GM19324 (cell line): ENCODE data around the gene PDK2.

Source experiments
- ATAC-seq: cut with Tn5 transposase; IDR thresholded peaks from one replicate; pipeline ENCODE4 v1.9.1; 2021; ENCODE audit warnings: mild to moderate bottlenecking, moderate library complexity; ENCODE audit not compliant: unreplicated experiment, low FRiP score

PDK2 gene

DNA sequence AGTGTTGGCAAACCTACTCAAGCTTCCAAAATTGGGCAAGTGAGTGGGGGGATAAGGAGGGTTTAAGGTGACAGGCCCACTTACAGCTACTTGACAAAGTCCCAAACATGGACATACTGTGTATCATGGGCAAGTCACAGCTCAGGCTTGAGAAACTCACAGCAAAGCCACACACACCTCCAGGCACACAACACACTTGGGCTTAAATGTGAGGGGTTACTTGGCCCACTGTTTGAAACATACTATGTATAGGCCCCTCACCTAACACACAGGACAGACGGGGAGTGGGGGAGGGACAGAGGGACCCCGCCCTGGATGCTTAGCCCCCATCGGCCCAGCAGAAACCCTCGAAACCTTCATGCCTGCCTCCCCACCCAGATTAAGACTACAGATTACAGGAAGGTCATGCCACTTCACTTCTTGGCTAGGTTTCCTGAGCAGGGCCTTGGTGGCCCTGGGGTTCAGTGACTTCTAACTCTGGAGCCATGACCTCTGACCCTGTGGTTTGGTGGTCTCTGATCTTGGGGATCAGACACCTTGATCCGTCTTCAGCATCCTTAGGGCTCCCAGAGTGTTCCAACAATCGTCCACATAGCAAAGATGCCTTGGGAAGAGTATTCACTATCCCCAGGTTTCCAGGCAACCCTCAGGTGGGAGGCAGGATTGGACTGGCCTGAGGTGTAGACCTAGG lies 37.1 kb downstream of the PDK2 start:
- ATAC-seq: no peak

DNA sequence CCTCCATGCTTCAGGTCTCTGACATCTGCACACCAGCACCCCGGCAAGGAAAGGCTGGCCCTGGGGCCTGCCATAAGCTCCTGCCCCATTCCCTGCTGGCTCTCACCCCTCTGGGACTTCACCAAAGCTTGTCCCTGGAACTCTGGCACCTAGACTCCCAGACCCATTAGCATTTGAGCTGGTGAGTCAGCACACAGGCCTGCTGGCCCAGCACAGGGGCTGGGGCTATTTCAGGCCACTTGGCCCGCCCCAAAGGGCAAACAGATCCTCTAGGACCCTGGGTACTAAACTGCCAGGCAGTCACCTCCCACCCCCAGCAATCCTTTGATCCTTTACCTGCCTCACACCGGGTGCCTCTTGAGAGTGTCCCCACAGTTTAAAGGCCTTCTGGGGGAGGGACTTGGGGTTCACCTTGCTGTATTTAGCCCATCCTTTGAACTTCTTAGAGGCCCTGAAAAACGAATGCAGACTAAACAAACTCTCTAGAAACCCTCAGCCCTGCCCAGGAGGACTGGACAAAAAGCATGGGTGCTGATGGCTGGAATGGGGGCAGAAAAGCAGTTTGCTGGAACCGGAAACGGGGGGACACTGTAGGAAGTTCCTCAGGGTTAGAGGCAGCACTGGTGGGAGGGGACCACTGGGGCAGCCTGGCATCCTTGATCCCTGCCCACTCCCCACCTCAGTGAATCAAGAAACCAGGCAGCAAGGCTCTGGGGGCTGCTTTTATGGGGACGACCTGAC lies 38.0 kb downstream of the PDK2 start:
- ATAC-seq: no peak

DNA sequence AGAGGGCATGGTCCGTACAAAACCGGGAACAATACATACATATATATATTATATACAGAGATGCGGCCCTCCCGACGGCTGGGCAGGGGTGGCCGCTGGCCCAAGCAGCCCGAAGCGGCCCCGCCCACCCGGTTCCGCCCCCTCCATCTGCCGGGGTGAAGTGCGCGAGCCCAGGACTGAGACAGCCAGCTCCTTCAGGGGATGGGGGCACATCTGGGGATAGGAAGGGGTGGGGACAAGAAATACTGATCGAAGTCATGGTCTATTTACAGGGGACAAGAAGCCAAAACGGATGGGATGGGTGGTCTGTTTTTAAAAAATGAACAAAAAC lies 38.6 kb downstream of the PDK2 start:
- ATAC-seq: no peak

DNA sequence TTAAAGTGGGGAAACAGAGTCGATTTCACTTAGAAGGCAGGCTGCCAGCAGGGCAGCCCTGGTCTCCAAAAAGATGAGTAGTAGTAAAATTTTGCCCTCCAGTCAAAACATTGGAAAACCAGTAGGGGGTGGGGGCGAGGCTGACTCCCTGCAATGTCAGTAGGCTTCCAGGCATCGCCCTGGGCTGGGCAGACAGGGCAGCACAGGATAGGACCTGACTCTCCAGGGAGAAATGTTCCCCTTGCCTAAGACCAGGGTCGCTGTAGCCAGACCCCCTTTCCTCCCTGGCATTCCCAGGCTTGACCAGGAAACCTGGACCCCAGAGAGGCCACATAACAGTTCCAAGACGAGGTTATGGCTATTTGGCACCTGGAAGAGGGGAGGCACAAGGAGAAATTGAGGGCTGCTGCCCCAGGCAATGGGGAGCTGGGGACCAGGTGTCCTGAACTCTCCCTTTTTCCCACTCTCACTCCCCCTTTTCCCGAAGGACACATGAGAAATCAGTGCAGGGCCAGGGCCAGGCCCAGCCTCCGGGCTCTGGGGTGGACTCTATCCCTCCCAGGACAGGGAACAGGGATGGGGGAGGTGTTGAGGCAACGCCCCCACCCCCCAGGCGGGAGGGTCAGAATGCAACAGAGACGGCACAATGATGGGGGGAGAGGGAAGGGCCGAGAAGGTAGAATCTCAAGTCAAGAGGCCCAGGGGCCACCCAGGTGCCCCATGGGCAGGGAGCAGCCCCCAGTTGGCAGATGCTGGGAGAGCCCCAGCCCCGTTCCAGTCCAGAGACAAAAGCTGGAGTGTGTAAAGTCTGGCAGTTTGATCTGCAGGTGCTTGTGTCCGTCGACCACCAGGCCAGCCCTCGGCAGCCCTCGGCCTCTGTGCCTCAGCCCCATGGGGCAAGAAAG lies 39.3 kb downstream of the PDK2 start:
- no peak for ATAC-seq

DNA sequence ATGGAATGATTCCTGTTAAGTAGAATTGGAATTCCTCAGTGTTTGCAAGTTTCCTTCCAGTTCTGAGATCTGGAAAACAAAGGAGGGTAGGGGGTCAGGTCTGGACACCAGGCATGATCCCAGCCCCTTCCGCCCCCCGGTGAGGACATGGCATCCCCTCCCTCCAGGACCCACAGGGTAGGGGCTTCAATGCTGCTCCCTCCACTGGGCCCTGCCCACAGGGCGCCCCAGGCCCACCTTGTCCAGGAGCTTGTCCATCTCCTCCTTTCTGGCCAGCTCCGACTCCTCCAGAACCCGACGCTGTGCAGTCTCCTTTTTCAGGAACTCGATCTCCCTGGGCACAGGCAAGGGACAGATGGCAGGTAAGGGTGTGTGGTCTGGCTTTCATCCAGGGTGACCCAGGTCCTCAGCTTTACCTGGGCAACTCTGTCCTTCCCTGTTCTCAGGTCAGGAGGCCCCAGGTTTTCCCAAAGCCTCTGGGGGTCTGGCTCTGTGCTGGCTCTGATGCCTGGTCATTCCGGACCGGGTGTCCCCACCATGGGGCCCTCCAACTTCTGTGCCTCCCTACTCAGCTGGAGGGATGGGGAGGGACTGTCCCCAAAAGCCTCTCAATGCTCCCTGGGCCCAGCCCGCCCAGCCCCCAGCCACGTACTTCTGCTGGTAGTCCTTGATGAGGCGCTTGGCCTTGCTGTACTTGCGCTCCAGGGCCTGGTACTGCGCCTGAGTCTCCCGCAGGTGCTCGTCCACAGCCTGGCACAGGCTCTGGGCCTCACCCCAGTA lies 40.4 kb downstream of the PDK2 start:
- ATAC-seq: no peak

DNA sequence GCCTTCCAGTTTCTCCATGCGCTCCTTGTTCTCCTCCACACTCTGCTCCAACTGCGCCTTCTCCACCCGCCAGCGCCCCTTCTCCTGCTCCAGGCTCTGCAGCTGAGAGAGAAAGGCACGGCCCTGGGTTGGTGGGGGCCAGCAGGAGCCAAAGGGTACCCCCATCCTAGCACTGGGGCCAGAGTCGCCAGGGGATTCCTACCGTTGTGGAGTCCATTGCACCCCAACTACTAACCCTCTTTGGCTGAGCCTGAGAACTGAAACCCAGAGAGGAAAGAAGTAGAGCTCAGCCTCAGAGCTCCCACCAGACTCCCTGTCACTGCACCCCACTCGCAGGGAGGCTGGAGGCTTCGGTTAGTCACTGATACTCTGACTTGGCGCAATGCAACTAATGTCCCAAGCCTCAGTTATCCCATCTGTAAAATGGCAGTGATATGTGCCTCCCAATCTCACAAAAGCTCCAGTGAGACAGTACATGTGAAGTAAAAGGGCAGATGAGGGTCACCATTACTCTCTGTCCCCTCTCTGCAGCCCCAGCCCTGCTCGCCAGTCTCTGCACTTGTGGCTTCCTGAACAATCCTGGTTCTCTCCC lies 41.0 kb downstream of the PDK2 start:
- no peak for ATAC-seq

DNA sequence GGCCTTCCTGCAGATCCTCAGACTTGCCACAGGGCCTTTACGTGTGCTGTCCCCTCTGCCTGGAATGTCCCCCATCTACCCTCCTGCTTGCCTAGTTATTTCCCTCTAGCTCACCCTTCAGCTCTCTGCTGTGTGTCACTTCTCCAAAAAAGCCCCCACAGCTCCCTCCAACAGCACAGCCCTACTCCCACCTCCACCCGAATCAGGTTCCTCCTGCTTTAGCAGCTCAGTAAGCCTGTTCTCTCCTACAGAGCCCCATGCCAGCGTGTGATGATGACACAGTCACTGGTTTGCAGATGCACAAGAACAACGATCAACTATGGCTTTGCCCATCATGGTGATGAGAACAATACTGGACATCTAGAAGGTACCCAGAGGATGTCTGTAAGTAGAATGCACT lies 41.9 kb downstream of the PDK2 start:
- ATAC-seq: no peak

DNA sequence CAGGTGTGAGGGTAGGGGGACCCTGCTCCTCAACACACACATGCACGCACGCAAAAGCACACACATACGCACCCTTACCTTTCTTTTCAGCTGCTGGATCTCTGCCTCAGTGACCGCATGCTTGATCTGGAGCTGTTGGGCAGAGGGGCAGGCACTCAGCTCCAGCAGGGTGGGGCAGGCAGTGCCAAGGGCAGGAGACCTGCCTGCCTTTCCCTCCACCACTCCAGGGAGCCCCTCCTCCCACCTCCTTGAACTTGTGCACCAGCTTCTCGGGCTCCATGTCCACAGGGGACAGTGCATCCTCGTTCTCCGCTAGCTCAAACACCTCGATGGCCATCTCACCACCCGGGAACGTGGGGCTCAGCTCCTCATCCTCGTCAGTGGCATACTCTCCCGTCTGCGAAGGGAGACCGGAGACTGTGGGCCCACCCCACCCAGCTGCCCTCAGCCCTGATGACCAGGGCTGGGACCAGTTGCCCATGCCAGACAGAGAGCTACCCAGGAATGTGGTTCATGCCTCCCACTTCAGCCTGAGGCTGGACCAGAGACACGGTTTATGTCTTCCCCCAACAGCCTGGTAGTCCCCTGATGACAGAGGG lies 44.1 kb downstream of the PDK2 start:
- ATAC-seq: no peak

DNA sequence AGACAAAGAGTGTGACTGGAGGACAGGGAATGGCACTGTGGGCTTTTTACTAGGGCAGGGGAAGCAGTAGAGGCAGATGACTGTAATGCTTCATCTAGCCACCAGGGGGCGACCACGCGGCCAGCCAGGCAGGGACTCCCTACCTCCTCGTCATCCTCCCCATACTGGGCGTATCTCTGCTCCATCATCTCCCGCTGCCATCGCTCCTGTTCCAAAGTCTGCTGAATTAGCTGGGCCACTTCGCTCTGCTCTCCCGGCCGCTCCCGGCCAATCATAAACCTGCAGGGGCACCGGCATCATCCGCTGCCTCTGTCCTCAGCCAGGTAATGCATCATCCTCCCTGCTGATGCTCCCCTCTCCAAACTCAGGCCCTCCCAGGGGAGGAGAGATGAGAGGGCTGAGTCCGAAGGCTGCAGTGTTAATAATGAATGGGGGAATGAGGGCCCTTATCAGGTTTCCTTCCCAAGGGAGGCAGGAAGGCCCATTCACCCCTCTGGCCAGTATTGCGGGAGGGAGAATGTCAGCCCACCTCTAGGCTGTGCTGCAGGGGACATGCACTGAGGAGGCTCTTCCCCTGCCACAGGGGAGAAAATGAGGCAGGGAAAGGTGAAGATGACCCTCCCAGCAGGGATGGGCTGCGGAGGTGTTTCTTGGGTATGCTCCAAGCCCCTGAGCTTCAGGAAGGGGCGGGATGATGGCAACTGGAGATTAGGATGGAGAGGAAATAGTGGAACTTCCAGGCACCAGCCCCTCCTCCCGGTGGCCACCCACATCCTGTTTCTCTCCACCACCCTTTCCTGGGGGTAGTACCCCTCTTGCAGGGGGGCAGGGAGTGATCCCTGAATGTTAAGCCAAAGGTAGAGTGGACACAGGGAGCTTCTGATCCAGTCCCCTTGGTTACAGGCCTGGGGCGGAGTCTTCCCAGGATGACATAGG lies 45.1 kb downstream of the PDK2 start:
- no peak for ATAC-seq

DNA sequence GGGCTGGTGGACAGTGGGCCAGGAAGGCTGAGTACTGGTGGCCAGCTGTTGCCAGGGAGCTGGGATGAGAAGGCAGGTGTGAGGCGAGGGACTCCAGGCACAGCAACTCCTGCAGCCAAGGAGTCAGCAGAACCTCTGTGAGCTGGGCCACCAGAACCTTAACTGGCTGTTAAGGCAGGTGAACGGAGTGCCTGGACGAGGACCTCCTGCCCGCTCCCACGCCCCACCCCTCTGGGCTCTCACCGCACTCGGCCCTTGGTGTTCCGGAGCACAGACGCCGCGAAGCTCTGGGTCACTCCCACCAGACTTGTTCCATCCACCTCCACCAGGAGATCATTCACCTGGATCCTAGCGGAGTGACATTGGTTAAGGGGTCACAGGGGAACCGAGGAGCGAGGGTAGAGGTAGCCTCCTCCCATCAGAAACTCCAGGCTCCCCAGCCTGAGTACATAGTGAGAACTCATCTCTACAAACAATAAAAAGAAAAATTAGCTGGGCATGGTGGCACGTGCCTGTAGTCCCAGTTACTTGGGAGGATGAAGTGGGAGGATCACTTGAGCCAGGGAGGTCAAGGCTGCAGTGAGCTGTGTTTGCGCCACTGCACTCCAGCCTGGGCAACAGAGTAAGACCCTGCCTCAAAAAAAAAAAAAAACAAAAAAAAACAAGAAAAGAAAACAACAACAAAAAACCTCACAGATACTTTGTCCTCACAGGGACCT lies 46.0 kb downstream of the PDK2 start:
- no peak for ATAC-seq

DNA sequence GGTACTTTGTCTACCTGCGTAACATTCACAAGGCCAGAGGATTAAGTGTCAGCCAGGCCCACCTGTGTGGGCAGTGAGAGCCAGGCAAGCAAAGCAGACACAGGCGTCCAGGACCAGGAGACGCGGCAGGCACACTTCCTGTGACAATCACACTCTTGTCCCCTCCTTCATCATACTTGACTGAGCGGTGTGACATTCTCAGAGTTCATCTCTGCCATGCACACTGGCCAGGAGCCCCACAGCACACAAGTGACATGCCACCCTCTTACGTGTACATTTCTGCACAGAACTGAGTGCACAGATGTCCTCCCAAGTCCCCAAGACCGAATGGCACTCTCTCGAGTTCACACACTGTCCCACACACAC lies 46.6 kb downstream of the PDK2 start:
- ATAC-seq: no peak

DNA sequence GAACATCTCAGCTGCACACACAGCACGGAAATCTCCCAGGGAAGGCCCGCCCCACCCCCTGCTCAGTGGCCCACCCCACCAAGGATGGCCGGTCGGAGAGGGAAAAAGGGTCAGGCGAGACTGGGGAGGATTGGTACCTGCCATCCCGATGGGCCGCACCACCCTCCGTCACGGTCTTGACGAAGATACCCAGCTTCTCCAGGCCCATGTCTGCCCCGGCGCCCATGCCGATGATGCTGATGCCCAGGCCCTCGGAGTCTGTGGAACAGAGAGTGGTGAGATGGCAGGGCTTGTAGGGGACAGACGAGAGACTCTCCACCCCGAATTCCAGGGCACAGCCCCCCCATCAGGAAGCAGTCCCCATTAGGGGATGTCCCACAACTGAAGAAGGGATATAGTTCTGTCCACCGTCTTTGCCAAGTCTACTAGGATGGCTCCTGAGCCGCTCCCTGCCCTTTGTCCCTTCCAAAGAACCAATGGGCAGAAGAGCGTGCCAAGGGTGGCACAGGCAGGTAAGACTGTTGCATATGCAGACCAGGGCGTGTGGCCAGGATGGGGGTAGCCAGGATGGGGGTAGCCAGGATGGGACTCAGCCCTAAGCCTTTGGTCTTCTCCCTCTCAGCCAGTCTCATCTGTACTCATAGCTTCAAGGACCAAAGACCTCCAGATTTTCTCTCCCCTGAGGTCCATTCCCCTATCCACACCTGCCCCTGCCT lies 48.5 kb downstream of the PDK2 start:
- no peak for ATAC-seq

DNA sequence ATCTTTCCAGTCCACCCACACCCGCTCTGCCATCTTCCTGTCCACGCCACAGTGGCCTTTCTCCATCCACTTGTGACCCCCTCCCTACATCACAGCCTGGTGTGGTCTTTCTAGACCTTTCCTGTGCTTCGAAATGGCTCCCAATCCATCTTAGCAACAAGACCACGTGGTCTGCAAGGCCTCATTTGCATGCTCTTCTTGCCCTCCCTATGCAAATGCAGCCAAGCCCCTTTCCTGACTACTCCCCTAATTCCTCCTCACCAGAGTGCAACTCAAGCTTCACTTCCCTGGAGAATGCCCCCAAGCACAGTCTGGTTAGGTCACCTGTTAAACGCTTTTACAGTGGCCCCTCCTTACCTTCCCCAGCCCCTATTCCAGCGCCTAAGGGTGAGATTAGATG lies 49.2 kb downstream of the PDK2 start:
- no peak for ATAC-seq

DNA sequence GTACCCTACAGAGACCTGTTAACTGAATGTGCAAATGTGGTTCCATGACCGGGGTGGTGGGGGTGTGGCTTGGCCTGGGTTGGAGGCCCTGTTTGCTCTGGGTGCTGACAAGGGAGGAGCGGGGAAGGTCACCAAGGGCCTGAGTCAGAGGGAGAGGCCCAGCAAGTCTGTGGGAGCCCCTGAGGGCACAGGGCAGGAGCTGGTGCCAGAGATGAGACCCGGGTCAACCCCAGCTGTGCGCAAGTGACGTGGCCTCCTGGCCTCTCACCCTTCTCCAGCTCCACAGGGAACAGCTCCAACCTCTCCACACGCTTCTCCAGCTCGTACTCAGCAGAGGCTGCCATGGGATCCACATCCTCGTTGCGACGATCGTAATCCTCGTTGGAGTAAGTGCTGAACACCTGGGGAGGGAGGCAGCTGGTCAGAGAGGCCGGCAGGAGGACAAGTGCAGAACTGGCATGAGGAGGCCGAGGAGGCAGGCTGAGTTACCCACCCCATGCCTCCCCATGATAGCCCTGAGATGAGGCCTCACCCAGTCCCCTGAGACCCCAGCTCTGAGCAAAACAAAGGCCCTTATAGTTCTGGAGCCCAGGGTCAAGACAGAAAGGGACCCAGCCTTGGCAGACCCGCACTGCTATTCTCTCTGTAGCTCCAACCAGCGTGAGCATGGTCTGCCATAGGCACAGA lies 49.8 kb downstream of the PDK2 start:
- ATAC-seq: no peak

DNA sequence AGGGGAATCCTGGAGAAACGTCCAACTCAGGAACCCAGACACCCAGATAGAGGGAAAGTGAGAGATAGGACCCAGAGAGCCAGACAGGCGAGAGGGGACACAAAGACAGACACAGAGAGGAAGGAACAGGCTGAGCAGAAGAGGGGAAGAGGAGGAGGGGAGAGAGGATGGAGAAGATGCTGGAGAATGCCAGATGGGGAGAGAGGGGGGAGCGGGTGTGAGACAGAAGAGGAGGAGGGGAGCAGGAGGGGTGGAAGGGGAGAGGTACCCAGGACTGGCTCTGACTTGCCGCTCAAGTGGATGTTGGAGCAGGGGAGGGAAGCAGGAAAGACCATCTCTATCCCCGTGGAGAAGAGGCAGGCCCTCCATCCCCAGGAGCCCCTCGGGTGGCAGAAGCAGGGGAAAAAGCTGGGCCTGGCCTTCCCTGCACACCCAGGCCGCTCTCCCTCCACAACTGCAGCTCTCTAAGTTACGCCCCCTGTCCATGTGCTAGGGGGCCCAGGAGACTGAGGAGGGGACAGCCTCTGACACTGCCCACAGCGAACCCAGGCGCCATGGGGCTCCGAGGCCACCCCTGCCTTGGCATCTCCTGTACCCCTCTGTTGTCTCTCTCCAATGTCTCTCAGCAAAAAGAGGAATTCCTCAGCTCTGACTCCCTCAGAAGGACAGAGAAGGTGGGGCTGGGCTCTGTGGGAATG lies 50.5 kb downstream of the PDK2 start:
- ATAC-seq: no peak

DNA sequence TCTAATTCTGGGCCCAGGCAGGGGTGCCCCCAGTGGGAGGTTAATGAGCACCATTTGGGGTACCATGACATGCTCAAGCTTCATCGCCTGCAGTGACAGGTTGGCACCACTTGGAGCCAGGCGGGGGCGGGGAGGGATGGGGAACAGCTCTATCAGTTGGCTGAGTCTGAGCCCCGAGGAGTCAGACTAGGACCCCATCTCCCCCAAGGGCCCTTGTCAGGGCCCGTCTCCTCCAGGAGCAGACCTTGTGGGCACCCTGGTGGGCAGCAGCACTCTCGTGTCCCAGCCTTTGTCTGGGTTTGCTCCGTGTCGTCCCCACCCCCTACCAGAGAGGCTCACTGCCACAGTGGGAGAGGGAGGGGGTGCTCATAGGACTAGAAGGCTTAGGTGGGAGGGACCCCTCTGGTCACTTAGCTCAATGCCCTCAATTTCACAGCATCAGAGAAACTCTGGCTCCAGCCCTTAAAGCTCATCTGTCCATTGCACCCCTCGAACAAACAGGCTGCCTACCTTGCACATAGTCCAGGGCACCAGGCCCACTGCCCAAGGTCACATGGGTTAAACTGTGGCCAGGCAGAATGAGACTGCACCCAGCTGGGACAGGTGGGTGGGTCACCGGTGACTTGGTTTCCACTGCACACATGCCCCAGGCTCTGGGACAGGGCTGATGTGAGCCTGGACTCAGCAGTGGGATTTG lies 51.2 kb downstream of the PDK2 start:
- no peak for ATAC-seq
